GM12891 (cell line): Measurements from ENCODE around the gene DGKA.
"Not testable (repeated sequence)": the region's sequence is repeated elsewhere in the genome, so short reads cannot be mapped to it uniquely, and the experiment has no call there.

Source experiments
- PAX5 ChIP-seq: IDR thresholded peaks from 2 replicates; pipeline ENCODE4 v1.6.1; 2011; ENCODE audit warnings: low read length, moderate library complexity, mild to moderate bottlenecking; ENCODE audit not compliant: insufficient read depth, severe bottlenecking
- POLR2A ChIP-seq: IDR thresholded peaks from 2 replicates; pipeline ENCODE4 v1.6.1; 2011; ENCODE audit warnings: low read depth, low read length, control low read depth
- POLR2AphosphoS5 ChIP-seq: IDR thresholded peaks from 2 replicates; pipeline ENCODE4 v1.6.1; 2011; ENCODE audit warnings: low read depth, low read length, control low read depth
- SPI1 ChIP-seq: IDR thresholded peaks from 2 replicates; pipeline ENCODE4 v1.6.1; 2011; ENCODE audit warnings: low read depth, low read length, control low read depth
- TAF1 ChIP-seq: IDR thresholded peaks from 2 replicates; pipeline ENCODE4 v1.6.1; 2011; ENCODE audit warnings: low read depth, low read length, control low read depth

DNA sequence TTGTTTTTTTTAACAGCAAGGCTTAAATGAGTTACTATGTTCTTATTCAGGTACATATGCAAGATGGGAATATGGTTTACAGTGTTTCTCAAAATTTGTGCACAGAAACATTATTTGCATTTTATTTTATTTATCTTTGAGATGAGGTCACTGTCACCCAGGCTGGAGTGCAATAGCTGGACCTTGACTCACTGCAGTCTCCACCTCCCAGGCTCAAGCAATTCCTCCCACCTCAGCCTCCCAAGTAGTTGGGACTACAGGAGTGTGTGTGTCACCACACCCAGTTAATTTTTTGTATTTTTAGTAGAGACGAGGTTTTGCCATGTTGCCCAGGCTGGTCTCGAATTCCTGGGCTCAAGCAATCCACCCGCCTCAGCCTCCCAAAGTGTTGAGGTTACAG lies 11.9 kb upstream of the DGKA start:
- not testable (repeated sequence) for TF ChIP-seq TAF1, POLR2A, POLR2AphosphoS5, PAX5, SPI1
